Right atrium auricular region (tissue), 2 donors: ENCODE results near the gene SMOC2. TPM values are rescaled to one million over a fixed set of nuclear protein-coding genes. Genes with fewer than 3 reads are reported as not detected.

Source experiments
- DNase-seq: peaks from one replicate; pipeline ENCODE4 v3.0.0-alpha.2; 2019; ENCODE audit warnings: low spot score
- H3K27ac ChIP-seq, 2 donors: fragments of 200-600 bp; sonication (generic); 1 replicate in 1 of 2; 2 replicates in 1 of 2; pipeline ENCODE4 v1.5.1; 2016 to 2019
- H3K27me3 ChIP-seq, 2 donors: fragments of 200-600 bp; sonication (generic); one replicate each; pipeline versions ENCODE4 v1.5.1 to v1.6.0; 2017 to 2019
- H3K36me3 ChIP-seq: fragments of 200-600 bp; sonication (generic); one replicate; pipeline ENCODE4 v1.5.1; 2016
- H3K4me1 ChIP-seq, 2 donors: fragments of 200-600 bp; sonication (generic); one replicate each; pipeline versions ENCODE4 v1.5.1 to v1.6.0; 2017 to 2019
- H3K4me3 ChIP-seq, 2 donors: fragments of 200-600 bp; sonication (generic); 1 replicate in 1 of 2; 2 replicates in 1 of 2; pipeline ENCODE4 v1.5.1; 2017 to 2019; ENCODE audit warnings: mild to moderate bottlenecking in 1 of 2, moderate library complexity in 1 of 2
- H3K9me3 ChIP-seq, 2 donors: fragments of 200-600 bp; sonication (generic); one replicate each; pipeline ENCODE4 v1.5.1; 2019
- CTCF ChIP-seq, 2 donors: fragments of 200-600 bp; sonication (generic); IDR thresholded peaks; one replicate each; pipeline ENCODE4 v1.5.1; 2019; ENCODE audit warnings: antibody characterized with exemption in 2 of 2
- total RNA-seq, 2 donors: library from RNA; depleted of rRNA; stranded (reverse); fragments of >200 nt; gene quantifications; one replicate each; pipeline ENCODE4 v1.1.0, GENCODE V29; 2016

The SMOC2 gene
- total RNA-seq, 2 donors from 2014 or later = 10.8 to 31.7 TPM

DNA sequence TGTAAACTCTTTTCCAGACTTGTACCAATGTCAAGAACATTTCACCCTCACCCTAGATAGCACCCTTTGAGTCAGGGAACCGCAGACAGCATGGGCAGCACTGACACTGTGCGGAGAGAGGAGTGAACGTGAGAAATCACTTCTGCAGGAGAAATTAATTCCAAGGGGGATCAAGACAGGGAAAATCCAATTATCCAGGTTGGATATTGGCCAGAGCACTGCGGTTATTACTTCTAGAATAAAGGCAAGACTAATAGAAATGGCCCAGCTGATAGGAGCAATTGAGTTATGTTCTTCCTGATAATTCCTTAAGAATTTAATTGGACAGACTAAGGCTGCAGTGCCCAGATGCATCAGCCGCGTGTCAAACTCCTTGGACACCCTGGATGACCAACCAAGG lies 179.6 kb downstream of the SMOC2 start:
- no peak for TF ChIP-seq CTCF (IDR thresholded peaks at IDR 0.05)
- H3K27me3 ChIP-seq = no peaks in the 10 kb centered on the region
- no peak overlapping the region for H3K4me3 ChIP-seq
- H3K27ac ChIP-seq = no peak overlapping the region
- no peak for DNase-seq
- no peaks in the 10 kb centered on the region for H3K4me1 ChIP-seq
- no peaks in the 10 kb centered on the region for H3K36me3 ChIP-seq
- no peaks in the 10 kb centered on the region for H3K9me3 ChIP-seq

DNA sequence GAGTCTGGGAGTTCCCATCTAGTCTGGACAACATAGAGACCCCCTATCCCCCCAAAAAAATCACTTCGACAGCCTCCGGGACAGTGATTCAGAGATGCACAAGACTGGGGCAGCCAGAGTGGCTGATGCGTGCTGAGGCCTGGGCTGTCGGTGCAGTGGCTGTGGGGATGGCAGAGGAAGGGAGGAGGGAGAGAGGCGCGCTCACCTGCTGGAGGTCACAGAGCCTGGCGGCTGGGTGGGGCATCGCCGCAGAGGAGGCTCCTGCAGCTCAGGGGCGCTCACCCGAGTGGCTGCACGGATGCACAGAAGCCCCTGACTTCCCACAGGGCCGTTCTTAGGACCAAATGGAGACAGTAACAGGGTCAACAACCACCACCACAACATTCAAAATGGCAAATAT lies 182.8 kb downstream of the SMOC2 start:
- DNase-seq = no peak
- H3K27me3 ChIP-seq = no peaks in the 10 kb centered on the region
- H3K4me3 ChIP-seq = no peak overlapping the region
- no peaks in the 10 kb centered on the region for H3K9me3 ChIP-seq
- no peaks in the 10 kb centered on the region for H3K36me3 ChIP-seq
- no peak overlapping the region for H3K27ac ChIP-seq
- H3K4me1 ChIP-seq = no peaks in the 10 kb centered on the region
- no peak for TF ChIP-seq CTCF (IDR thresholded peaks at IDR 0.05)

GRCh38 chr6:168624540-168624939 lies 183.6 kb downstream of the SMOC2 start:
- H3K4me3 ChIP-seq = no peak overlapping the region
- H3K27me3 ChIP-seq = no peaks in the 10 kb centered on the region
- H3K27ac ChIP-seq = no peak overlapping the region
- TF ChIP-seq CTCF (IDR thresholded peaks at IDR 0.05) = no peak
- H3K4me1 ChIP-seq = no peaks in the 10 kb centered on the region
- DNase-seq = no peak
- no peaks in the 10 kb centered on the region for H3K36me3 ChIP-seq
- H3K9me3 ChIP-seq = no peaks in the 10 kb centered on the region

GRCh38 chr6:168624948-168625347 lies 184.0 kb downstream of the SMOC2 start:
- Histone ChIP-seq H3K4me1 (no peaks in the 10 kb centered on the region), H3K36me3 (no peaks in the 10 kb centered on the region), H3K27me3 (no peaks in the 10 kb centered on the region), H3K4me3 (no peak overlapping the region), H3K9me3 (no peaks in the 10 kb centered on the region), H3K27ac (no peak overlapping the region)
- no peak for TF ChIP-seq CTCF (IDR thresholded peaks at IDR 0.05)
- no peak for DNase-seq

- no peak overlapping the region for H3K27ac ChIP-seq
- DNase-seq = no peak
- H3K9me3 ChIP-seq = no peaks in the 10 kb centered on the region
- TF ChIP-seq CTCF (IDR thresholded peaks at IDR 0.05) = no peak
- no peaks in the 10 kb centered on the region for H3K4me1 ChIP-seq
- H3K27me3 ChIP-seq = no peaks in the 10 kb centered on the region
- no peaks in the 10 kb centered on the region for H3K36me3 ChIP-seq
- H3K4me3 ChIP-seq = no peak overlapping the region
Observed at GRCh38 chr6:168625602-168626001, 184.6 kb downstream of the SMOC2 start.

GRCh38 chr6:168626046-168626602 lies 185.1 kb downstream of the SMOC2 start:
- no peak for DNase-seq
- TF ChIP-seq CTCF (IDR thresholded peaks at IDR 0.05) = no peak
- Histone ChIP-seq H3K36me3 (no peaks in the 10 kb centered on the region), H3K27me3 (no peaks in the 10 kb centered on the region), H3K9me3 (no peaks in the 10 kb centered on the region), H3K4me3 (no peak overlapping the region), H3K4me1 (no peaks in the 10 kb centered on the region), H3K27ac (no peak overlapping the region)
